HG02623 (cell line): Measurements from ENCODE around the gene CACNA1B.
"Not testable (repeated sequence)": the region's sequence is repeated elsewhere in the genome, so short reads cannot be mapped to it uniquely, and the experiment has no call there.

Experiments used
- ATAC-seq: cut with Tn5 transposase; IDR thresholded peaks from one replicate; pipeline ENCODE4 v1.9.1; 2021; ENCODE audit warnings: moderate library complexity; ENCODE audit not compliant: unreplicated experiment

The CACNA1B gene

GRCh38 chr9:138126858-138127584 lies 249.4 kb downstream of the CACNA1B start:
- ATAC-seq: not testable (repeated sequence)

DNA sequence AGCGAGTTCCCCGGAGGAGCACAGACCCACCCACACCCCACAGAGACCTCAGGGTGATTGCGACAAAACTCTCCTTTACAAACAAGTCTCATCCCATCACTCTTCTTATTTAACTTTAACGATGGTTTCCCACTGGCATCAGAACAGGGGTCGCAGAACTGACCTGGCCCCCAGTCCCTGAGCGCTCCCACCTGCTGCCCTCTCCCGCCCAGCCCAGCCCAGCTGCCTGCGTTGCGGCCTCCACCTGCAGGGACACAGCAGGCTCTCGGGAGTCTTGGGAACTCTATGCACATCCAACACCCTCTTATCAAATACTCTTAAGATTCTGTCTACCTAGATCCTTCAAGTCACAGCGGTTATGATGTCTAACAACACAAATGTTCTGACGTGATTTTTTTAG lies 250.4 kb downstream of the CACNA1B start:
- ATAC-seq: not testable (repeated sequence)

DNA sequence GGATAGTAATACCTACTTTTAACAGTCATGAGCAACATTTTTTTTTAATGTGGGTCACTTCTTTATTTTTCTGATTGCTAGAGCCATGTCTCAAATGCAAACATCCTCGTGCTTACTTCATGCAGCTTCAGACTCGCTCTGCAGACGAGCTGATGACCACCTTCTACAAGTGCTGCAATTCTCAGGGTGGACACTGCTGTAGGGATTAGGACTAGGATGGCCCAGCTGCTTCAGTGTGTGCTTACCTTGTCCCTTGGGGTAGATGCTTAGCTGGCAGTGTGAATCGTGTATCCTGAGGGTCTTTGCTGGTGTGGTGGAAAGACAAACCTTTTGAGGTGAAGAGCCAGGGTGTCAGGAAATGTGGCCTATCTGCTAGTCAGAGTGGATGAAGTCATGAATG lies 251.7 kb downstream of the CACNA1B start:
- ATAC-seq: not testable (repeated sequence)

GRCh38 chr9:138132946-138133705 lies 255.5 kb downstream of the CACNA1B start:
- ATAC-seq: not testable (repeated sequence)

DNA sequence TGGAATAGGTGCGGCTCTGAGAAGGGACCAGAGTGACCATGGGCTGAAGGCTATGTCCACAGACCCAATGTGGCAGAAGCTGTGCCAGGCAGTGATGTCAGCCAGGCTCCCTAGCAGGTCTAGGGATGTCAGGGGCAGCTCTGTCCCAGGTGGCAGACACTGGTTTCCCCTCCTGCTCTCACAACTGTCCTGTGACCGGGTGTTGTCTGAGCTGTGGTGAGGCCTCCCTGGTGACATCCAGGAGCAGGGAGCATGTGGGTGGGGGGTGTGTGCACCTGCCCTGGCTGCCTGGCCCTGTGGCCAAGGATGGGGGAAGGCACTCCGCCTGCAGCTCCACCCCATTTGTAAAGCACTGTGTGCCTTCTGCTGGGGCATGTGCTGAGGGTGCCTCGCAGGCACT lies 257.0 kb downstream of the CACNA1B start:
- not testable (repeated sequence) for ATAC-seq

DNA sequence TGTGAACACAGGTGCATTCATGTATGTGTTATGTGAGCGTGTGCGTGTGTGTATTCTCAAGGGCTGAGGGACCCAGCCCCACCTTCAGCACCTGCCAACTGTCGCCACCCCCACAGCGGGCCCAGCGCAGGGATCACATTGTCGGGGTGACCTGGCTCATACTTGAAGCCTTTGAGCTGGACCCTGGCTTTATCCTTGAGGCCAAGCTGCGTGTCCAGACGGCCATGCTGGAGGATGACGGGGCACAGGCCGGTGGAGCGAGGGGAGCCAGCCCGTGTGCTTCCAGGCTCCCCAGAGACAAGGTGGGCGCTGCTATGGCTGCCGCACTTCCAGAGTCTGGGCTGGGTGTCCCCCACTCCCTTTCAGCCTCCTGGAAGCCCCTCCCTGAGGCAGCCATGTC lies 261.5 kb downstream of the CACNA1B start:
- not testable (repeated sequence) for ATAC-seq

GRCh38 chr9:138140980-138141379 lies 263.4 kb downstream of the CACNA1B start:
- not testable (repeated sequence) for ATAC-seq

DNA sequence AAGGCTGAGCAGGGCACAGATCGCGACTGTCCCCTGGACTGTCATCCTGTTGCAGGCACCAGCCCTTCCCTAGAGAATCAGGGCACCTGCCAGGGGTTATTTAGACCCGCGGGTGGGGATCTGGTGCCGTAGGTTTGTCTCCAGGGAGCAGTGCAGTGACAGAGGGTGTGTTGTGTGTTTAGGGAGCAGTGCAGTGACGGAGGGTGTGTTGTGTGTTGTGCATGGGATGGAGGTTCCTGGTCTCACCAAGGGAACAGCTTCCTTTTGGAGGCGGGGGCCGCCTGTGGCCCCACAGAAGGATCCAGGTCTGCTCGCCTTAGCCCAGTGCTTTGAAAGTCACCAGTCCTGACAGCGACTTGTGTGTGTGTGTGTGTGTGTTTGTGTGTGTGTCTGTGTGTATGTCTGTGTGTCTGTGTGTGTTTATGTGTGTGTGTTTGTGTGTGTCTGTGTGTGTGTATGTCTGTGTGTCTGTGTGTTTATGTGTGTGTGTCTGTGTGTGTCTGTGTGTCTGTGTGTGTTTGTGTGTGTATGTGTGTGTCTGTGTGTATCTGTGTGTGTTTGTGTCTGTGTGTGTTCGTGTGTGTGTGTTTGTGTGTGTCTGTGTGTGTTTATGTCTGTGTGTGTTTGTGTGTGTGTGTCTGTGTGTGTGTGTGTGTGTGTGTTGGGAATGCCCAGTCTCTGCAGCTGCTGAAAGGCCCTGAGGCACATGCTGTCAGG lies 265.1 kb downstream of the CACNA1B start:
- ATAC-seq: not testable (repeated sequence)

DNA sequence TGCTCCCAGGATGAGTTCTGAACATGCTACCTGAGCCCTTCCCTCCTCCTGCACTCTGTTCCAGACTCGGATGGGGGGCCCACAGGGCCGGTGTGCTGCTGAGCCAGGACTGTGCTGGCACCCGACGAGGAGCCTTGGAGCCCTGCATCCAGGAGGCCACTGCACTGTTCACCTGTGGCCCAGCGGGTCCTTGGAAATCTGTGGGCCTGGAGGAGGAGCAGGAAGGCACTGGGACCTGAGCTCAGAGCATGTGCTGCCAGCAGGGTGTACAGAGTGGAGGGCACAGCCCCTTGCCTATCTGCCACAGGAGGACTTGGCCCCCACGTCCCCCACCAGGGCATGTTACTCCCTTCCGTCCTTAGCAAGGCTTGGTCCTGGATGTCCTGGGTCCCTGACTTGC lies 265.9 kb downstream of the CACNA1B start:
- not testable (repeated sequence) for ATAC-seq

GRCh38 chr9:138147556-138147955 lies 270.0 kb downstream of the CACNA1B start:
- ATAC-seq: not testable (repeated sequence)

DNA sequence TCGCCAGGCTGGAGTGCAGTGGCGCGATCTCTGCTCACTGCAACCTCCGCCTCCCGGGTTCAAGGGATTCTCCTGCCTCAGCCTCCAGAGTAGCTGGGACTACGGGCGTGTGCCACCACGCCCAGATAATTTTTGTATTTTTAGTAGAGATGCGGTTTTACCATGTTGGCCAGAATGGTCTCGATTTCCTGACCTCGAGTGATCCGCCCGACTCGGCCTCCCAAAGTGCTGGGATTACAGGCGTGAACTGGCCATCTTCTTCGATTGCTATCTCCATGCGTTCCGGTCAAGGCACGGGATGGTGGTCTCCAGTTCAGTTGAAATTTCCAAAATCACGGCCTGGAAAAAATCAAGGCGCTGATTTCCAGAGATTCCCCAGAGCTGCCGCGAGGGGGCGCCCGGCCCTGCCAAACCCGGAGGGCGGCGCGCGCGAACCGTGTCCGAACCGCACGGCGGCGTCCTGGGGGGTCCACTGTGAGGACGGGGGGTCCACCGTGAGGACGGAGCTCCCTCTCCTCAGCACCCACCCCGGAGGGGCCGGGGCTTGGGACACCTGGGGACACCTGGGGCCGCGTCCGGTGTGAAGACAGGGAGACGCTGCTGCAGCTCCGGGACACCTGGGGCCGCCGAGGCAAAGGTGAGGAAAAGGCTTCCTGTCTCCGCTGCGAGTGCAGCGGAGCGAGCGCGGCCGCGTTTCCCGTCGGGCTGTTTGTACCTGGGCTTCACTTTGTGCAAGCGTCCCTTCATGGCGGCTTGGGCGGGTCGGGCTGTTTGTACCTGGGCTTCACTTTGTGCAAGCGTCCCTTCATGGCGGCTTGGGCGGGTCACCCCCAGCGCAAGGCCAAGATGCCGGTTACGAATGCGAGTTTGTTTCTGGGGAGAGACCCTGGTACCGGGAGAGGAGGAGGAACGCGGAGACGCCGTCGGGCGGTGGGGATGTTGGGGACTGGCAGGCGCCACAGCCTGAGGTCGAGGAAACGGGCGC lies 272.4 kb downstream of the CACNA1B start:
- ATAC-seq: not testable (repeated sequence)

GRCh38 chr9:138155788-138156187 lies 278.2 kb downstream of the CACNA1B start:
- not testable (repeated sequence) for ATAC-seq

GRCh38 chr9:138166793-138167192 lies 289.2 kb downstream of the CACNA1B start:
- ATAC-seq: not testable (repeated sequence)
